HG03342 (cell line): ENCODE data around the gene STX3.
"Not testable (repeated sequence)": the region's sequence is repeated elsewhere in the genome, so short reads cannot be mapped to it uniquely, and the experiment has no call there.

Source experiments
- ATAC-seq: cut with Tn5 transposase; IDR thresholded peaks from one replicate; pipeline ENCODE4 v1.9.1; 2021; ENCODE audit warnings: mild to moderate bottlenecking, moderate library complexity; ENCODE audit not compliant: unreplicated experiment

STX3 gene

GRCh38 chr11:59787255-59787588 is 32.0 kb downstream of the STX3 start:
- ATAC-seq: no peak

- no peak for ATAC-seq
Observed at GRCh38 chr11:59787816-59788215, 32.6 kb downstream of the STX3 start.

- ATAC-seq: no peak
Observed at GRCh38 chr11:59791639-59792038, 36.5 kb downstream of the STX3 start.

- no peak for ATAC-seq
Observed at GRCh38 chr11:59792507-59792906, 37.3 kb downstream of the STX3 start.

GRCh38 chr11:59794417-59794816 is 39.2 kb downstream of the STX3 start:
- no peak for ATAC-seq

GRCh38 chr11:59800390-59801025 is 45.3 kb downstream of the STX3 start:
- ATAC-seq: no peak

GRCh38 chr11:59801160-59801706 is 46.1 kb downstream of the STX3 start:
- ATAC-seq: no peak

GRCh38 chr11:59801981-59802638 is 46.9 kb downstream of the STX3 start:
- no peak for ATAC-seq

- no peak for ATAC-seq
Observed at GRCh38 chr11:59802639-59803176, 47.5 kb downstream of the STX3 start.

- ATAC-seq: no peak
Observed at GRCh38 chr11:59804061-59804460, 48.9 kb downstream of the STX3 start.

GRCh38 chr11:59807047-59807610 is 52.0 kb downstream of the STX3 start:
- no peak for ATAC-seq

GRCh38 chr11:59810189-59810910 is 55.2 kb downstream of the STX3 start, which contains the start of gene MRPL16:
Gene MRPL16, minus strand, starts transcription at chr11:59810778. Its CDS starts 120 bp downstream, at chr11:59810658.
- peak; percentile 98 for ATAC-seq

- ATAC-seq: no peak
Observed at GRCh38 chr11:59810911-59811259, 55.7 kb downstream of the STX3 start.

- ATAC-seq: no peak
Observed at GRCh38 chr11:59812220-59812619, 57.0 kb downstream of the STX3 start.

GRCh38 chr11:59813364-59813763 is 58.2 kb downstream of the STX3 start:
- no peak for ATAC-seq

- ATAC-seq: no peak
Observed at GRCh38 chr11:59814021-59814420, 58.8 kb downstream of the STX3 start.

- no peak for ATAC-seq
Observed at GRCh38 chr11:59815754-59816153, 60.6 kb downstream of the STX3 start.

- ATAC-seq: not testable (repeated sequence)
Observed at GRCh38 chr11:59816434-59816833, 61.3 kb downstream of the STX3 start.

- no peak for ATAC-seq
Observed at GRCh38 chr11:59818572-59818971, 63.4 kb downstream of the STX3 start.

- peak; percentile 96 for ATAC-seq
Observed at GRCh38 chr11:59822989-59823566, 67.9 kb downstream of the STX3 start.

- no peak for ATAC-seq
Observed at GRCh38 chr11:59829358-59829757, 74.2 kb downstream of the STX3 start.
